NOMO-1 treated with DMSO at 0.1 percent for 48 hours (cell line): ENCODE data around the gene ARHGAP8.
"Not testable (repeated sequence)": the region's sequence is repeated elsewhere in the genome, so short reads cannot be mapped to it uniquely, and the experiment has no call there.

Experiments used
- DNase-seq: peaks from one replicate; lab custom pipeline; 2025; ENCODE audit not compliant: unreplicated experiment; lab: John Stamatoyannopoulos, UW

ARHGAP8 gene

DNA sequence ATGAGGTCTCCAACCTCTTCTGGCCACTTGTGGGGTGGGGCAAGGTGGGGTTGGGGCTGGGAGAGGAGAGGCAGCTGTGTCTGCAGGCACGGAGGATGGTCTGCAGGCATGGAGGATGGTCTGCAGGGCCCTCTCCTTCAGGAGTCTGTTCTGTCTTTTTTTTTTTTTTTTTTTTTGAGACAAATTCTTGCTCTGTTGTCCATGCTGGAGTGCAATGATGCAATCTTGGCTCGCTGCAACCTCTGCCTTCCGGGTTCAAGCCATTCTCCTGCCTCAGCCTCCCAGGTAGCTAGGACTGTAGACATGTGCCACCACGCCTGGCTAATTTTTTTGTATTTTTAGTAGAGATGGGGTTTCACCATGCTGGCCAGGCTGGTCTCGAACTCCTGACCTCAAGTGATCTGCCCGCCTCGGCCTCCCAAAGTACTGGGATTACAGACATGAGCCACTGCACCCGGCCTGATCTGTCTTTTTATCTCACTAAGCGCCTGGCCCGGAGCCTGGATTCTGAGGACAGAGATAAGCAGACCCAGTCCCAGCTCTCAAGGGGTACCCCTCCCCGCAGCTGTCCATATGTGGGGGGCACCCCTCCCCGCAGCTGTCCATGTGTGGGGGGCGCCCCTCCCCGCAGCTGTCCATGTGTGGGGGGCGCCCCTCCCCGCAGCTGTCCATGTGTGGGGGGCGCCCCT lies 47.7 kb downstream of the ARHGAP8 start:
- not testable (repeated sequence) for DNase-seq

DNA sequence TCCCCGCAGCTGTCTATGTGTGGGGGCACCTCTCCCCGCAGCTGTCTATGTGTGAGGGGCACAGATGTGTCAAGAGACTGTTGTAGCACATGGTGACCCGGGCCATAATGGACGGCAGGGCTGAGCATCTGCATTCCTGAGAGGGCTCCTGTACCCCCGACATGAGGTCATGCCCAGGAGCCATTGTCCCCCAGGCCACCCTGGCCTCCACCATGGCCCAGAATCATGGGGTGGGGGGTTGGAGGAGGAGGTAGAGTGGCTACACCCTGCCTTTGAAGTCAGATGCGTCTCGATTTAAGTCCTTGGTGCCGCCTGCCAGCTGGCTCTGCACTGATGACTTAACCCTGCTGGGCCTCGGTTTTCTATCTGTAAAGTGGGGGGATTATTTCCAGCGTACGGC lies 49.1 kb downstream of the ARHGAP8 start:
- DNase-seq: no peak

DNA sequence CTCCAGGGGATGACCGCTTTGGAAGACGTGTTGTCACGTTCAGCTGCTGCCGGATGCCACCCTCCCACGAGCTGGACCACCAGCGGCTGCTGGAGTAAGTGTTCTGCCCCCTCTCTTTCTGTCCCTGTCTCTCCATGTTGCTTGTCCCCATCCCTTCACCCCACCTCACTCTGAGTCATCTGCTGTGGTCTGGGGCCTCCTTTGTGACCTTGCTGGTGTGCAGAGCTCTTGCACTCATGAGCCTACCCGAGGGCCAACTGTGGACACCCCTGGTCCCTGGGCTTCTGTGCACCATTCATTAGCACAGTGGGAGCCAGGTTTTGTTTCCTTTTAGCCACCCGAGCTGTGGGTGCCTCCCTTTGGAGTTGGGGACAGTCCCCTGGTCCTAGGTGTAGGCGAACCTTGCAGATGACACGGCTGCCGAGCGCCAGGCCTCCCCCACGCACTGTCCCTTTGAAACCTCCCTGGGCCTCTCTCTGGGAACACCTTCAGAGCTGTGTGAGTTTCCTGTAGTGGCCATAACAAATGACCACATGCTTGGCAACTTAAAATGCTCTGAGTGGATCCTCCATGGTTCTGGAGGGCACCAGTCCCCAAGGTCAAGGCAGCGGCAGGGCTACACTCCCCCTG lies 49.8 kb downstream of the ARHGAP8 start:
- no peak for DNase-seq

DNA sequence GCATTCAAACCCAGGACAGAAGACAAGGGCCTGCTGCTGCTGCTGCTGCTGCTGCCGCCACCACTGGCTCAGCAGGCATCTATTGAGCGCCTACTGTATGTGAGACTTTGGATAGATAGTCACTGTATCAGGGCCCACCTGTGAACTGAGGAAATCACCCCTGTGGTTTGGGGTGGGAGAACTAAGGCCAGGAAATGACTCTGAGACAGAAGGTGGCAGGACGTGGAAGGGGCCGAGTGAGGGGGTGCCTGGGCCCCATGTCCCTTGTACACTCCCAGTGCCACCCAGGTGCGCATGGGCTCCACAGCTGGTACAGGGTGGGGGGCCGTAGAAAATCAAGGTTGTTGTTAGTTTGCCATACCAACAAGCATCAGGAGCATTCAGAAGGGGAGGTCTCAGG lies 50.6 kb downstream of the ARHGAP8 start:
- no peak for DNase-seq

DNA sequence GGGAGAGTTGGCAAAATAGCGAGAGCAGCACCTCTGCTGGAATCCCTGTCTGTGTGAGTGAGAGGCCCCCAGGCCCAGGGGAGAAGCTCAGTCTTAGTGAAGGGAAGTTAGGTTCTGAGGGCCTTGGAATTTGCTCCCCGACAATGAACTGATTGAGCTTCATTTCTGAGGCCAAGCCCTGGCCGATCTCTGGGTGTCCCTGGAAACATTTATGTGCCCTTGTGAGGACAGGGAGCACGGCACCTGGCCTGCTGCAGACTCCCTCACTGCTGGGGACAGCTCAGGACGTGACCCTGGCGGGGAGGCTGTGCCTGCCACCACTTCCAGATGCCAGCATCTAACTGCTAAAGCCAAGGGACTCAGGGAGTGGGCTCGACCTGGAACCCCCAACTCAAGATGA lies 52.0 kb downstream of the ARHGAP8 start:
- no peak for DNase-seq

DNA sequence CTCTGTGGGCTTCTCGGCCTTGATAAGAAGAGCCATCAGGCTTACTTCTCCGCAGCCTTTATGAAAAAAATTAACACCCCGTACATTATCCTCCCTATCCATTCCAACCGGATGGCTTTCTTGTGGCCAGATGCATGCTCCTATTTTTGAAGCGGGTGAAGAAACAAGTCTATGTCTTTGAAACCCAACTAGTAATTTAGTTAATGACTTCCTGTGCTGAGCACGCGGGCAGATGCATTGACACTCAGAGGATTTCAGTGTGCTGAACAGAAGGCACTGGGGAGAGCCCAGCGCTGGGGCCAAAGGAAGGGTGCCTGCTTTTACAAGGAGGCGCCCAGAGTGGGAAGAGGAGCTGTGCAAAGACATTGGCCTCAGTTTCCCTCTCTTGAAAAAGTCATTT lies 53.3 kb downstream of the ARHGAP8 start:
- DNase-seq: no peak

DNA sequence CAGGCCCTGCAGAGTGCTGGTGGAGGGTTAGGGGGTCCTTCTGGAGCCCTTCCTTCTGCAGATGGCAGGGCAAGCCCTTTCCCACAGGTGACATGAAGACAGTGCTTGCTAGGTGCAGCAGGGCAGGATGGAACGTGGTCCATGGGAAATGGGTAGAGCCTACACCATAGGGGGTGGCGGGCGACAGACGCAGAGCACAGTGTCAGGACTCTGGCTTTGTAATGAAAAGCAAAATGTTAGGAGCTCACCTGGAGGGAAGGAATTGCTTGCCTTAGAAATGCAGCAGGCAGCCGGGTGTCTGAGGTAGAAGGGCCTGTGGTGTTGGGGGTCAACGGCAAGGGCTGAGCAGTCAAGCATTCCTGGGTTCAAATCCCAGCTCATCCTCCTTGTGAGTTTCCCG lies 54.9 kb downstream of the ARHGAP8 start:
- DNase-seq: no peak

DNA sequence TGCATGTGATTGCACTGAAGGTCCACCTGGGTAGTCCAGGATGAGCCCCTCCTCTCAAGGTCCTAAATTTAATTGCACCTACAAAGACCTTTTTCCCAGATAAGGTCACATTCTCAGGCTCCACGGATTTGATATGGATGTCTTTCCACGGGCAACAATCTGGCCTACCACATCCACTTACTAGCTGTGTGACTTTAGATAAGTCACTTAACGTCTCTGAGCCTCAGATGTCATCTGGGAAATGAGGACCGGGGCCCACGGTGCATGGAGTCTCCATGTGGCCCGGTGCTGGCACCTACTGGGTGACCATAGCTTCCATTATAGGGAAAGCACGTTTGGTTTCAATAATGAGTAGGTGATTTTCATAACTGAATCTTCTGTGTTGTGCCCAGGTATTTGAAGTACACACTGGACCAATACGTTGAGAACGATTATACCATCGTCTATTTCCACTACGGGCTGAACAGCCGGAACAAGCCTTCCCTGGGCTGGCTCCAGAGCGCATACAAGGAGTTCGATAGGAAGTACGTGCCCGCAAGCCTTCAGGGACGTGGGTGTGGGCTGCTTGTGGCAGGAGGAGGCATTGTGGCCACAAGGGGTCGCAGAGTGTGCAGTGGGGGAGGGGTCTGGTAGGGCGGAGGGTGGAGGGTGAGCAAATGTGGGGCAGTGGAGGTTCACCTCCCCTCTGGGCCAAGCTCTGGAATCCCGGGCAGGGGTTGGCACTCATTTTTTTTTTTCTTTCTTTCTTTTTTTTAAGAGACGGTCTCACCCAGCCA lies 55.7 kb downstream of the ARHGAP8 start:
- DNase-seq: no peak

DNA sequence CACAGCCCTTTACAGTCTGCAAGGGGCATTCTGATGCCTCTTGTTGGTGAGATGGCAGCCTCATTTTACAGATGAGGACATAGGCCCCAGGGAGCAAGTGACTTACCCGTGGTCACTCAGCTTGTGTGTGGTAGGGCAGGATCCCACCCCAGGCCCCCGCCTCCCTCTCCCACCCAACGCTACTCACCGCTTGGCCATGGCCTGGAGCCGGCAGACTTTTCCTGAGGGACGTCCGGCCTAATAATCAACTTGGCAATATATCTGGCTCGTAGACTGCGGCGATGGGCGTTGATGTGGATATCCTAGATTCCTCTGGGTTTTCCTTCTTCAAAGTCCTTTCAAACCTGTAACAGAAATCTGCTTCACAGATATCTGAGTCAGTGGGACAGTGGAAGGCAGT lies 57.1 kb downstream of the ARHGAP8 start:
- DNase-seq: no peak

DNA sequence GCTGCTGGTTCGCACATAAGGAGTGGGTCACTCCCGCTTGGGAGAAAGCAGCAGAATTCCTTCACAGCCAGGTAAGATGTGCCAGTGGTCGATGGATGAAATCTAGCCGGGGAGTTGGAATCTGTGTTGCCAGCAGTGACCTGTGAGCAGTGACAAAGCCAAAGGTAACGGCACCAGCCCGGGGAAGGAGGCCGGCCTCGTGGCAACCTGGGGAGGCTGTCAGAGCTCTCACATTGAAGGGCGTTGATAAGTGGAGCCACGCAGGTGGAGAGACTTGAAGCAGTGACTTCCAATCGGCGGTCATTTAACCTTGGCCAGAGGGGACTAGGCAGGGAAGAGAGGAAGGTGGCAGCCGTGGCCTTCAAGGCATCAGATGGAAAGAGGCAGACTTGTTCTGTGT lies 58.8 kb downstream of the ARHGAP8 start:
- DNase-seq: no peak

DNA sequence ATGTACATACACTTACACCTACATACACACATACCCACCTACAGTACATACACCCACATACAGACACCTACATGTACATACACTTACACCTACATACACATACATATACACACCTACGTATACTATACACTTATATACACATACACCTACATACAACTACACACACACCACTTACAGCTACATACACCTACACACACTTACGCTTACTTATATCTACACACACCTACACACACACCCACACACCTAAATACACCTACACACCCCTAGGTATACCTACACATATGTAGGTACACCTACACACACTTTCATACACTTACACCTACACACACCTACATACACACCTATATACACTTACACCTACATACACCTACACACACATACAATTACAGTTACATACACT lies 61.0 kb downstream of the ARHGAP8 start:
- no peak for DNase-seq

DNA sequence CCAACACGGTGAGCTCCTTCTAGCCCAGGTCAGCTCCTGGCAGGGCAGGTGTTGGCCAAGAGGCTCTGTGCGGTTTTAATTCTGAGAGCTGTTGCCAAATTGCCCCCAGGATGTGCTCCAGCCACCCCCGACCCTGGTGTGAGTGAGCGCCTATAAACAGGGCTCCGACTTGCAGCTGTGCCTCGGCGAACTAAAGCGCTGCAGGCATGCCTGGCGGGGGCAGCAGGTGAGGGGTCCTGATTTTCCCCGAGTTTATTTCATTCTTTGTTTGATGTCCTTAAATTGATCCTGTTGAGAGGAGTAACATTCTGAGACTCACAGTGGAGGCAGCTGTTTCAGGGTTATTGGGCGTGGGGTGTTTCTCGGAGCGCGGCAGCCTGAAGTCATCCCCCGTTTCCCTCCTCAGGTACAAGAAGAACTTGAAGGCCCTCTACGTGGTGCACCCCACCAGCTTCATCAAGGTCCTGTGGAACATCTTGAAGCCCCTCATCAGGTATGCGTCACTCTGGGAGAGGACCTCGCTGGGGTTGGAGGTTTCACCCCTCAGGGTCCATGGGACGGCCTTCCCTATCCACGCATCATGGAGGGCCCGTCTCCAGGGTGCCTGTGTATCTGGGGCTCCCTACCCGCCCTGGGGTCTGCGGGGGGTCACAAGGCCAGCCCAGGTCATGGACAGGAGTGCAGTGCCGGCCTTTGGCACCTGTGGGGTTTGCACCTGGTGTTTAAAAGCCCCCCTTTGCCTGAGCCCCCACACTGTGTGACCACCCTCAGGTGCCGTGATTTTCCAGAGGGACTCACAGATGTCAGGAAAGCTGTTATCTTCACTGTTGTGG lies 62.1 kb downstream of the ARHGAP8 start:
- no peak for DNase-seq

DNA sequence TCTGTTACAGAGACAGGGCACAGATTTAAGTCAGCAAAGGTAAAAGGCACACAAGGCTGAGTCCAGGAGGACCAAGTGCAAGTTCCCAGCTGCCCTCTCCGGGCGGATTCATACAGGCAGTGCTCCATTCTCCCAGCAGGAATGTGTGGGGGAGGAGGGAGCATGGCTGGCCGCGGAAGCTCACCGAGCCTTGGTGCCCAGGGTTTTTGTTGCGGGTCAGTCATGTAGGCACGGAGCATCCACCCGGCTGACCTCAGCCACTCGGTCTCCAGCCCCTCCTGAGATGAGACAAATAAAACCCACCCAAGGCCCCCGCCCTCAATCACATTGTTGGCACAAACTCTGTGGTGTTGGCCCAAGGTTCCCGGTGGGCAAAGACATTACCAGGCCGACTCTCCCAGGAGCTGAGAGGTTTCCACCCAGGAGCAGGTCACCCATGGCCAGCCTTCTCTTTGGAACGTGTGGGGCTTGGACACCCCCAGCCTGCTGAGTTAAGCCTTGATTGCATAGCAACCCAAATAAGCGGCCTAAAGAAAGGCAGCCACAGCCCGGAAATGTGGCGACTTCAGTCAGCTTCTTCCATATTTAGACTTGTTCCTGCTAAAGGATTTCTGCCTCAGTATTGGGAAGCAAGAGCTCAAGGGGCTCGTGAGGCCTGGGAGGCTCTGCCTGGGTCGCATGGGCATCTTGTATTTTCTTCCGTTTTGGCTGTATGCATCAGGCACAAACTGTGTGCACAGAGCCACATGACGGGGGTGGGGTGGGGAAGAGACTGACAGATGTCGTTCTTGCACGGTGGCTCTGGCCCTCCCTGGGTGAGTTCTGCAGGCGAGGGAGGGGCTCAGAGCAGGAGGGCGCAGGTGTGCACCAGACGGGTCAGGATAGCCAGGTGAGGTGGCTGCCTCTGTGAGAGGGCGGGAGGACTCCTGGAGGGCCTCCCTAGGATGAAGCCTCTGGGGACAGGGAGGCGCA lies 63.0 kb downstream of the ARHGAP8 start:
- DNase-seq: no peak

DNA sequence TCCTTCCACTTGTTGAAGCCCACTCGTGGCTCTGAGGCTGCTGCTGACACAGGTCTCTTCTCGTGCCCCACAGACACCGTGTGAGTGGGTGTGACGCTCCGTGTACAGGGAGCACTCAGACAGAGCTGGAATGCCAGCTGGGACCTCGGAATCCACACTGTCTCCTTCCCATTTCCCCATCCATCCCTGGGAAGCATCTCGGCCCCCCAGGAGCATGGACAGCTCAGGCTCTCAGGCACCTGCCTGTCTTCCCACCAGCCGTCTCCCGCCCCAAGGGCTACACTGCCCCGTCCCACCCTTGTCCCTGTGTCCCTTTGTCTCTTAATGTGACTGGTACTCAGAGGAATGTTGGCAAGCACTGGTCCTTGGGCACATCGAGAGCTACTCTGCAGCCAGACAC lies 63.8 kb downstream of the ARHGAP8 start:
- DNase-seq: no peak

DNA sequence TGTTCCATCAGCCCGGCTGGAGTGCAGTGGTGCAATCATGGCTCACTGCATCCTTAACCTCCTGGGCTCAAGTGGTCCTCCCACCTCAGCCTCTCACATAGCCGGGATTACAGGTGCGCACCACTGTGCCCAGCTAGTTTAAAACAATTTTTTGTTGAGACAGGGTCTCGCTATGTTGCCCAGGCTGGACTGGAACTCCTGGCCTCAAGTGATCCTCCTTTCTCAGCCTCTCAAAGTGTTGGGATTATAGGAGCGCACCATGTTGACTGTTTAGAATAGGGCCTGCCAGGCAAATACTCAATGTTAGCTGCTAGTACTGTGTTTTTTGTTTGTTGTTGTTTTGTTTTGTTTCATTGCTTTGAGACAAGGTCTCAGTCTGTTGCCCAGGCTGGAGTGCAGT lies 66.4 kb downstream of the ARHGAP8 start:
- no peak for DNase-seq

DNA sequence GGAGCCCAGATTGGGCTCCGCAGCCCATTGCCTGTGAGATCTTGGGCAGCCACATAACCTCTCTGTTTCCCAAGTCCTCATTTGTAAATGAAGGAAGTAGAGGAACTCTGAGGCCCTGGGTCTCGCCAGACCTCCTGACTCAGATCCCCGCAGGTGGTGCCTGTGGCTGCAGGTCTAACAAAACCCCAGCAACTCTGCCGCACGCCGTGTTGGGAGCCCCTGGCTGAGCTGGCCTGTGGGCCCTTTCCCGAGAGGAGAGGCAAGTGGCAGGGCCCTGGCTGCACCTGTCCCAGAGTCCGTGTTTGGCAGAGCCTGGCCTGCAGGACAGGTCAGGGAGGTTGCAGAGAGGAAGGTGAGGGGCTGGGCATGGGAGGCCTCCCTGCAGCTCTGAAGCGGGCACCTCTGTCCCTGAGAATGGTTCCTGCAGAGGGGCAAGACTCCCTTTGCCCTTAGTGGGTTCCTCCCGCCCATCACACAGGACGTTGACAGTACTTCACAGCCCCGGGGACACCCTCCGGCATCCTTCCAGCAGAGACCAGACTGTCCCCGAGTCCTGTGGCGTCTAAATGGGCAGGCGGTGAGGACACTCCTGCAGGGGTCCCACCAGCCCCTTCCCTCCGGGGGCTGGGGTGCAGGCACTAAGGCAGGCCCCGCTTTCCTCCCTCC lies 67.7 kb downstream of the ARHGAP8 start:
- no peak for DNase-seq

DNA sequence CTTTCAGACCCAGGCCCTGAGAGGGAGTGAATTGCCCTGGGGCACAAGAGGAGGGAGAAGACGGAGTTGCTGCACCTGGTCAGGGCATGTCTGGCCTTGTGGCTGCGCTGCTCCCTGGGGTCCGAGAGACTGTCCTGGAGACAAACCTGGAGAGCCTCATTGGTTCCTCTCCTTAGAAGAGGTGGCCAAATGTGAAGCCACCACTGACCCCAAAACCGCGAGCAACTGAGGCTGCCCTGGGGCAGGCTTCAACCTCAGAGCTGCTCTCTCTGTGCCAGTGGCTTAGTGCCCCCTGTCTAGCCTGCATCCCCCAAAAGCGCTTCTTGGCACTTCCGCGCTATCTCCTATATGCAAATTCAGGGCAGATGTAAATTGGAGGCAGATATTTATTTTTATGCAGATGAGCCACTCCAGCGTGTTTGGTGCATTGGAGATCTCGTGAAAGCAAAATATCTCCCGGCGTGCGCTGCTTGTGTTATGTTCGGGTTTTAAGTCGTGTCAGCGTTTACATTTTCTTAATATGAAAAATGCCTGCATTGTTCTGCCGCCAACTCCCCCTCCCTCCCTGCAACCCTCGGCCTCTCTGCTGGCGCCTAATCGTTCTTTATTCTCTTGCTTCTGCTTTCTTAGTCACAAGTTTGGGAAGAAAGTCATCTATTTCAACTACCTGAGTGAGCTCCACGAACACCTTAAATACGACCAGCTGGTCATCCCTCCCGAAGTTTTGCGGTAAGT lies 69.5 kb downstream of the ARHGAP8 start:
- no peak for DNase-seq

DNA sequence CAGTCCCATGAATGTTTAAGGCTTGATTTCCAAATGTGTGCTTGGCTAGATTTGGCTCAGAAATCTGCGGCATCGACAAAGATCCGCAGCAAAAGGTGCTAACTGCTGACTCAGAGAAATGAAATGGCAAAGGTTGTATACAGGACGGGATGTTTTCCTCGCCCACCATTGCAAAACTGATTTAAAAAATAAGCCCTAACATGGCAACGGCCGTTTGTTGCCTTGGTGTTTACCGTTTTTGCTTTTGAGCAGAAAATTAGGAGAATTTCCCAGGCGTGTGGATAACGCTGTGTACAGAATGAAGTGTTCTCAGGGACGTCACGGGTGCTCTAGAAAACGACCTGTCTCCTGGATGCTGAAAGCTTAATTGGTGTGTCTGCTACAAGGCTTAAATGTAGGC lies 70.2 kb downstream of the ARHGAP8 start:
- no peak for DNase-seq

DNA sequence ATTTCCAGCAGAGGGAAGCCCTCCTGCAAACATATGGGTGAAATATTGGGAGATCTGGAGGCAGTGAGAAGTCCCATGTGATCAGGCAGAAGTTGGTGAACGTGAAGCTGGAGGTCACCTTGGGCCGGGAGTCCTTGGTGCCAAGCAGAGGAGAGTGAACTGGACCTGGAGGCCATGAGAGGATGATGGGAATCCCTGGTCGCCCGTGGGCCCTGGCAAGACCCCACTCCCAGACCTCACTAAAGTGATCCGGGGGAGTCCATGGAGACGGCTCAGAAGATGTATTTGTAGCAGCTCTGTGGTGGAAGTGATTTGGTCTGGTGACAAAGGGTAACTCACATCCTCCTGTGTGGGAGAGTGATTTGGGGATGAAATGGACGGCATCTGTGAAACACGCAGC lies 71.0 kb downstream of the ARHGAP8 start:
- no peak for DNase-seq
